ENCODE results near the gene FRMD4A. TPM values are rescaled to one million over a fixed set of nuclear protein-coding genes. Genes with fewer than 3 reads are reported as not detected.

FRMD4A gene
- total RNA-seq, 1 experiment from 2014 or later, result 7.0 TPM

- TF ChIP-seq CTCF (IDR thresholded peaks at IDR 0.05; ENCODE audit: unreplicated experiment), result no peak
- BruUV-seq (replicated peaks), result no TSS peak
- peaks cover 12% of the 10 kb centered on the region for H3K36me3 Mint-ChIP-seq (ENCODE audit: insufficient read depth, unreplicated experiment)
- H3K9me3 Mint-ChIP-seq (ENCODE audit: low read depth, unreplicated experiment), result no peaks in the 10 kb centered on the region
- intact Hi-C loops (cut with micrococcal nuclease; ENCODE audit: unreplicated experiment), result no loop called here
- H3K27me3 Mint-ChIP-seq (ENCODE audit: unreplicated experiment), result peaks cover 85% of the 10 kb centered on the region
- CTCF ChIA-PET, result no interaction called here
- DNase-seq, result no peak
- peaks cover 8% of the 10 kb centered on the region for H3K4me1 Mint-ChIP-seq (ENCODE audit: low read depth, unreplicated experiment)
- no peak overlapping the region for H3K4me3 Mint-ChIP-seq (ENCODE audit: low read depth, unreplicated experiment)
- no peak overlapping the region for H3K27ac Mint-ChIP-seq (ENCODE audit: unreplicated experiment)
These were observed 440.2 kb downstream of the FRMD4A start for GRCh38 chr10:13890233-13891127.

GRCh38 chr10:13887761-13888160 is 443.0 kb downstream of the FRMD4A start:
- Mint-ChIP-seq H3K4me1 (ENCODE audit: low read depth, unreplicated experiment) (peaks cover 8% of the 10 kb centered on the region), H3K27me3 (ENCODE audit: unreplicated experiment) (peaks cover 57% of the 10 kb centered on the region), H3K36me3 (ENCODE audit: insufficient read depth, unreplicated experiment) (peaks cover 8% of the 10 kb centered on the region), H3K4me3 (ENCODE audit: low read depth, unreplicated experiment) (no peak overlapping the region), H3K27ac (ENCODE audit: unreplicated experiment) (no peak overlapping the region), H3K9me3 (ENCODE audit: low read depth, unreplicated experiment) (no peaks in the 10 kb centered on the region)
- intact Hi-C loops (cut with micrococcal nuclease; ENCODE audit: unreplicated experiment), result no loop called here
- no TSS peak for BruUV-seq (replicated peaks)
- DNase-seq, result no peak
- no peak for TF ChIP-seq CTCF (IDR thresholded peaks at IDR 0.05; ENCODE audit: unreplicated experiment)
- CTCF ChIA-PET, result no interaction called here

GRCh38 chr10:13885238-13885990 is 445.3 kb downstream of the FRMD4A start:
- intact Hi-C loops (cut with micrococcal nuclease; ENCODE audit: unreplicated experiment), result no loop called here
- peaks cover 34% of the 10 kb centered on the region for H3K27me3 Mint-ChIP-seq (ENCODE audit: unreplicated experiment)
- no peaks in the 10 kb centered on the region for H3K9me3 Mint-ChIP-seq (ENCODE audit: low read depth, unreplicated experiment)
- no peak for DNase-seq
- H3K4me1 Mint-ChIP-seq (ENCODE audit: low read depth, unreplicated experiment), result peaks cover 8% of the 10 kb centered on the region
- no peak overlapping the region for H3K4me3 Mint-ChIP-seq (ENCODE audit: low read depth, unreplicated experiment)
- CTCF ChIA-PET, result no interaction called here
- no TSS peak for BruUV-seq (replicated peaks)
- H3K36me3 Mint-ChIP-seq (ENCODE audit: insufficient read depth, unreplicated experiment), result peaks cover 4% of the 10 kb centered on the region
- no peak for TF ChIP-seq CTCF (IDR thresholded peaks at IDR 0.05; ENCODE audit: unreplicated experiment)
- no peak overlapping the region for H3K27ac Mint-ChIP-seq (ENCODE audit: unreplicated experiment)

DNA sequence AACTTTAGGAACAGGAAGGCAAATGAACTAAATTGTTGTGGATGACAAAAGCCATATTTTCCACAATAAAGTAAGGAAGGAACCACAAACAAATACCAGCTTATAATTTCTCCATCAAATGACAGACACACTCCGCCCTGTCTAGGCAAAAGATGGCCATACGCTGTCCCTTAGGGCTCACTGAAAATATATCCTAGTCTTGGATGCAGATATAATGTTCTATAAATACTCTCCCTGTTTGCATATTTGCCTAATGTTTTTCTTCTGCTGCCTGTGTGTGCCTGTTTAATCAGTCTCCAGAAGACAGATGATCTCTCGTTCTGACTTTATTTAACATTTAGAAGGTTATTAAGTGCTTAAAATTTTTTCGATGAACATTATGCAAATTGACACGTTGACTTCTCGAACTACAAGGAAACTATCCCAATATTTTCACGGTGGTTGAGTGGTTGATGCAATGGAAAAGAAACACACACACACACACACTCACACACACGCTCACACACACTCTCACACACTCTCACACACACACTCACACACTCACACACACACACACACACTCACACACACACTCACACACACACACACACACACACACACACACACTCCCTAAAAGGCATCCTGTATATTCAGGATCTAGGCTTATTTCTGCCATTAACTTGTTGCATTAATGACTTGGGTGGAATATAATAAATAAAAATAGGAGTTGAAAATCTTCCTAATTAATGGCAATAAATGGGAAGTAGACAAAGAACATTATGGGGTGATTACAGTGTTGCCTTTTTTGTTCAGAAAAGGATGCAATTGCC is 446.9 kb downstream of the FRMD4A start:
- Mint-ChIP-seq H3K36me3 (ENCODE audit: insufficient read depth, unreplicated experiment) (peaks cover 4% of the 10 kb centered on the region), H3K9me3 (ENCODE audit: low read depth, unreplicated experiment) (no peaks in the 10 kb centered on the region), H3K4me1 (ENCODE audit: low read depth, unreplicated experiment) (peaks cover 8% of the 10 kb centered on the region), H3K4me3 (ENCODE audit: low read depth, unreplicated experiment) (no peak overlapping the region), H3K27me3 (ENCODE audit: unreplicated experiment) (peaks cover 18% of the 10 kb centered on the region), H3K27ac (ENCODE audit: unreplicated experiment) (no peak overlapping the region)
- no TSS peak for BruUV-seq (replicated peaks)
- CTCF ChIA-PET, result no interaction called here
- no peak for DNase-seq
- intact Hi-C loops (cut with micrococcal nuclease; ENCODE audit: unreplicated experiment), result no loop called here
- no peak for TF ChIP-seq CTCF (IDR thresholded peaks at IDR 0.05; ENCODE audit: unreplicated experiment)
